Neural progenitor cell (in vitro differentiated cells): ENCODE measurements around the gene BCAP31.

ENCODE experiments used
- EZH2phosphoT487 ChIP-seq: fragments of 200-600 bp; sonication (generic); IDR thresholded peaks from 2 replicates; pipeline ENCODE4 v1.6.1; 2017; ENCODE audit warnings: antibody characterized with exemption
- TF ChIP-seq, protein P1 (sequence below): fragments of 200-600 bp; sonication (generic); IDR thresholded peaks from 2 replicates; pipeline ENCODE4 v1.5.1; 2017; ENCODE audit warnings: antibody characterized with exemption, mild to moderate bottlenecking

DNA sequence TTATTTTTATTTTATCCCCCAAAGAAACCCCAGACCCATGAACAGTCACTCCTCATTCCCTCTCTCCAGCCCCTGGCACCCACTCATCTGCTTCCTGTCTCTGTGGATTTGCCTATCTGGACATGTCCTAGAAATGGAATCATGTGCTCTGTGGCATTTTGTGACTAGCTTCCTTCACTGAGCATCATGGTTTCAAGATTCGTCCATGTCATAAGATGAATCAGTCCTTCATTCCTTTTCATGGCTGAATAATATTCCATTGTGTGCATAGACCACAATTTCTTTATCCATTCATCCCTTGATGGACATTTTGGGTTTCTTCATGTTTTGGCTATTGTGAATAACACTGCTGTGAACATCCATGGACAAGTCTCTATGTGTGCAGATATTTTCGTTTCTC lies 10.7 kb upstream of the BCAP31 start:
- no peak for TF ChIP-seq EZH2phosphoT487
- TF ChIP-seq, protein P1, sequence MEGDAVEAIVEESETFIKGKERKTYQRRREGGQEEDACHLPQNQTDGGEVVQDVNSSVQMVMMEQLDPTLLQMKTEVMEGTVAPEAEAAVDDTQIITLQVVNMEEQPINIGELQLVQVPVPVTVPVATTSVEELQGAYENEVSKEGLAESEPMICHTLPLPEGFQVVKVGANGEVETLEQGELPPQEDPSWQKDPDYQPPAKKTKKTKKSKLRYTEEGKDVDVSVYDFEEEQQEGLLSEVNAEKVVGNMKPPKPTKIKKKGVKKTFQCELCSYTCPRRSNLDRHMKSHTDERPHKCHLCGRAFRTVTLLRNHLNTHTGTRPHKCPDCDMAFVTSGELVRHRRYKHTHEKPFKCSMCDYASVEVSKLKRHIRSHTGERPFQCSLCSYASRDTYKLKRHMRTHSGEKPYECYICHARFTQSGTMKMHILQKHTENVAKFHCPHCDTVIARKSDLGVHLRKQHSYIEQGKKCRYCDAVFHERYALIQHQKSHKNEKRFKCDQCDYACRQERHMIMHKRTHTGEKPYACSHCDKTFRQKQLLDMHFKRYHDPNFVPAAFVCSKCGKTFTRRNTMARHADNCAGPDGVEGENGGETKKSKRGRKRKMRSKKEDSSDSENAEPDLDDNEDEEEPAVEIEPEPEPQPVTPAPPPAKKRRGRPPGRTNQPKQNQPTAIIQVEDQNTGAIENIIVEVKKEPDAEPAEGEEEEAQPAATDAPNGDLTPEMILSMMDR = no peak
